ENCODE results near the gene OLFM3.

OLFM3 gene

GRCh38 chr1:101911894-101912293 lies 84.8 kb downstream of the OLFM3 start:
- no peak for DNase-seq (ENCODE audit: low read depth)
- no peak for TF ChIP-seq CTCF (IDR thresholded peaks at IDR 0.05; ENCODE audit: low read depth, low read length, missing control alignments)
- no peak overlapping the region for H3K4me3 ChIP-seq (ENCODE audit: low read depth, low read length)

DNA sequence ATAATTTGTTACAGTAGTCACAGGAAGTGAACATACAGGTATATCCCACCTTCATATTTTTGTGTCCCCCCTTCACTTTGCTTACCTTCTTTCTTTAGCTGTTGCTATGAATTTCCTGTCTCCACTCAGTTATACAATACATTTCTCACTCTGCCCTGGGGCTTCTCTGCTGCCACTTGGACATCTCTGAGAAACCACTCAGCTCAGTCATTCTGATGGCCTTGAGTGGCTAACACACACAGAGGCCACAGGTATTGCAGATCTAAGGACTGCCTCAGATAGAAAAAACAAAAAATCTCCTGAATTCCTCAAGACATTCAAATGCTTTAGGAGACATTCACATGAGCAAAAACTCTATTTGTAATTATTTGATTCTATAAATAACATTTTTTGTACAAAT lies 87.7 kb downstream of the OLFM3 start:
- no peak overlapping the region for H3K4me3 ChIP-seq (ENCODE audit: low read depth, low read length)
- no peak for DNase-seq (ENCODE audit: low read depth)
- TF ChIP-seq CTCF (IDR thresholded peaks at IDR 0.05; ENCODE audit: low read depth, low read length, missing control alignments): no peak

DNA sequence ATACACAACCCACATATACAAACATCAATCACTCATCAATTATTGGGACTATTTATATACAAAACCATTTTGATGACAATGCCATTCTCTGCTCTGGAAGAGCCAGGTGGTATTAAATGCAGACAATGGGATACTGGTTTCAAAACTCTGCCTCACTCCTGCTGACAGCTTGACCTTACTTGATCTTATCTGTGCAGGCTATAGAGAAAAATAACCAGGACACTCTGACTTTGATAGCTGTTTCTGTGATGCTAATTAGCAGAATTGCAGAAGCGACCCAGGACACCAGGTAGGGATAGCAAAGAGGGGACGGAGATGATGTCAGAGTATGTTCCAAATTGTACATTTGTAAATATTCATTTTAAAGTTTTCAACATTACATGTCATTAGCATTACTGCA lies 89.5 kb downstream of the OLFM3 start:
- TF ChIP-seq CTCF (IDR thresholded peaks at IDR 0.05; ENCODE audit: low read depth, low read length, missing control alignments): no peak
- H3K4me3 ChIP-seq (ENCODE audit: low read depth, low read length): no peak overlapping the region
- DNase-seq (ENCODE audit: low read depth): no peak

DNA sequence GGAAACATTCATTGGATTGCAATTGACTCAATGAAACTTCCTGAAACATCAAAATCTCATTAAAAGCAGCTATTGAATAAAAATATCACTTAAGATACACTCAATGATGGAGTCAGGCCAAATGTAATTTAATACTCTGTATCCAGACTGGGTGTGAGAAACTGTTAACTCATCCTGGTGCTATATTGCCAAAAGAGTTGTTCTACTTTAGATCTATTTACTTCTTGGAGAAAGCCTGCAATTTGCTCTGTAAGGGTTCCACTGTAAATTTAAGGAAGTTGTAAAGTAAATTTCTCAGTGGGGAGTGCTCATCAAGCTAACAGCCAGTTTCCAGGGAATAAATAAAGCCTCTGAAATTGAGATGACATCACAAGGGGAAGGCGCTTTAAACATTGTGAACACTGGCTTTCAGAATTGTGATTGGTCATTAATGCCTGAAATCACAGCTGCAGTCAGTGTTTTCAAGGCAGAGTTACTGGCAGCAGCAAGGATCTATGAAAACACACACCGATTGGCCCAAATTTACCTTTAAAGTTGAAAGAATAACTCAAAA lies 91.4 kb downstream of the OLFM3 start:
- no peak for DNase-seq (ENCODE audit: low read depth)
- H3K4me3 ChIP-seq (ENCODE audit: low read depth, low read length): no peak overlapping the region
- no peak for TF ChIP-seq CTCF (IDR thresholded peaks at IDR 0.05; ENCODE audit: low read depth, low read length, missing control alignments)

DNA sequence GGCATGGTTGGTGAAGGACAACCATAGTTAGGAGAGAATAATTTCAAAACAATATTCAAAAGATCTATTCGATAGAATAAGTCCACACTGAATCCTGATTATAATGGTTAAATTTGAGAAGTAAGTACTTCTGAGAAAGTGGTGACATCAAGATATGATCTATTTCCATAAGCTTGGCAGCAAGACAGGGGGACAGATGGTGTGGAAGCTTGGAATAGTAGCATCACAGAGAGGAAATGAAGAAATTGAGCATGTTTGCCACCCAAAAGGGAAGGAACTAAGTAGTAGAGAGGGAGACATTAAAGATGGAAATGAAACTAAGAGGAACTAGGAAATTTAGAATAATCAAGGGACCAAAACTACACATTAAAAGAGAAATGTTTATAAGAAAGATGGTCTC lies 94.5 kb downstream of the OLFM3 start:
- no peak for DNase-seq (ENCODE audit: low read depth)
- TF ChIP-seq CTCF (IDR thresholded peaks at IDR 0.05; ENCODE audit: low read depth, low read length, missing control alignments): no peak

DNA sequence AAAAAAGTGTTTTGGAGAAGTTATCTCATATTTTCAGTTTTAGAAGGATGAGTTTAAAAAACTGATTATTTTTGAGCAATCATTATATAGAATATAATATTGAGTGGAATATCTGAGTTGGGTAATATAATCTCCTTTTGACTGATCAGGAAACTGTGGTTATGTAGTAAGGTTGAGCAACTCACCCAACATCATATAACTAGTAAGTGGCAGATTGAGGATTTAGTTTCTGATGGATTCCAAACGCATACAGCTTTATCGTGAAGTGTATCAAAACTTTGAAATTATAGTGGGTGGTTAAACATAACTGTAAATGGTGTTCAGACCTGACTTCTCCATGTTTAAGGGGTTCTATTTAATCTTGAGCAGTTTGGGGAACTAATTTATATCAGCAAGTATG lies 98.6 kb downstream of the OLFM3 start:
- no peak for DNase-seq (ENCODE audit: low read depth)
- no peak for TF ChIP-seq CTCF (IDR thresholded peaks at IDR 0.05; ENCODE audit: low read depth, low read length, missing control alignments)
- H3K4me3 ChIP-seq (ENCODE audit: low read depth, low read length): no peak overlapping the region

More for the DNA sequence above, 94.5 kb downstream of the OLFM3 start:
- H3K4me3 ChIP-seq (ENCODE audit: low read depth, low read length): no peak overlapping the region

- H3K4me3 ChIP-seq (ENCODE audit: low read depth, low read length): no peak overlapping the region
- DNase-seq (ENCODE audit: low read depth): no peak
- TF ChIP-seq CTCF (IDR thresholded peaks at IDR 0.05; ENCODE audit: low read depth, low read length, missing control alignments): no peak
These were observed 112.1 kb downstream of the OLFM3 start for GRCh38 chr1:101884621-101885020.
